D721Med (cell line): Measurements from ENCODE around the gene GABRG3.

Source experiments
- DNase-seq: peaks from one replicate; pipeline ENCODE4 v3.0.0; 2011; ENCODE audit warnings: low spot score; ENCODE audit not compliant: insufficient read length
- FAIRE-seq: peaks from 2 replicates; lab custom pipeline; 2011; peaks lifted over from hg19 to GRCh38; lab: Jason Lieb, UNC
- TF ChIP-seq, protein P1 (sequence below): IDR thresholded peaks from 2 replicates; pipeline ENCODE4 v1.5.1; 2012; ENCODE audit warnings: mild to moderate bottlenecking, control low read depth; ENCODE audit not compliant: insufficient read depth; ENCODE audit errors: missing control alignments

GABRG3 gene

GRCh38 chr15:27025481-27025966, 54.5 kb downstream of the GABRG3 start:
- FAIRE-seq (no peak), DNase-seq (no peak)
- TF ChIP-seq, protein P1, sequence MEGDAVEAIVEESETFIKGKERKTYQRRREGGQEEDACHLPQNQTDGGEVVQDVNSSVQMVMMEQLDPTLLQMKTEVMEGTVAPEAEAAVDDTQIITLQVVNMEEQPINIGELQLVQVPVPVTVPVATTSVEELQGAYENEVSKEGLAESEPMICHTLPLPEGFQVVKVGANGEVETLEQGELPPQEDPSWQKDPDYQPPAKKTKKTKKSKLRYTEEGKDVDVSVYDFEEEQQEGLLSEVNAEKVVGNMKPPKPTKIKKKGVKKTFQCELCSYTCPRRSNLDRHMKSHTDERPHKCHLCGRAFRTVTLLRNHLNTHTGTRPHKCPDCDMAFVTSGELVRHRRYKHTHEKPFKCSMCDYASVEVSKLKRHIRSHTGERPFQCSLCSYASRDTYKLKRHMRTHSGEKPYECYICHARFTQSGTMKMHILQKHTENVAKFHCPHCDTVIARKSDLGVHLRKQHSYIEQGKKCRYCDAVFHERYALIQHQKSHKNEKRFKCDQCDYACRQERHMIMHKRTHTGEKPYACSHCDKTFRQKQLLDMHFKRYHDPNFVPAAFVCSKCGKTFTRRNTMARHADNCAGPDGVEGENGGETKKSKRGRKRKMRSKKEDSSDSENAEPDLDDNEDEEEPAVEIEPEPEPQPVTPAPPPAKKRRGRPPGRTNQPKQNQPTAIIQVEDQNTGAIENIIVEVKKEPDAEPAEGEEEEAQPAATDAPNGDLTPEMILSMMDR, result no peak

DNA sequence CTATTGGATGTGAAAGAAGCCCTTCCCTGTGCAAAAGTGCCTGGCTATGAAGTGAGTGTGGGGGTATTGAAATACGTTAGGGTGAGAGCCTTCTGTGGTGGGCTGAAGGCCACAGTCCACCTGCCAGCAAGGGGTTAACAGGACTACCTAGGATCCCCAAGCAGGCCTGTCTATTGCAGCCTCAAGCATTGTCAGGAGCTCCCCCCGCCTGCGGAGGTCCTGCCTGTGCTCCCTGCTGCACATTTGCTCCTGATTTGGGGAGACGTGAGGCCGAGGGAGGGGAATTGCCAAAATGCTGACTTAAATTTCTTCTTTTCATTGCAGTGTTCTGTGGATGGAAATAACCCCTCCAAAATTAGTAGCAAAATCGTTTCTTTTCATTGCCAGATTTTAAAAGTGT, 56.2 kb downstream of the GABRG3 start:
- FAIRE-seq (no peak), DNase-seq (no peak)
- TF ChIP-seq, protein P1, result no peak

- DNase-seq (no peak), FAIRE-seq (no peak)
- TF ChIP-seq, protein P1, result no peak
These were observed 58.0 kb downstream of the GABRG3 start for GRCh38 chr15:27028858-27029477.

- TF ChIP-seq, protein P1, result no peak
- FAIRE-seq, result no peak
- no peak for DNase-seq
These were observed 65.2 kb downstream of the GABRG3 start for GRCh38 chr15:27036210-27036609.

DNA sequence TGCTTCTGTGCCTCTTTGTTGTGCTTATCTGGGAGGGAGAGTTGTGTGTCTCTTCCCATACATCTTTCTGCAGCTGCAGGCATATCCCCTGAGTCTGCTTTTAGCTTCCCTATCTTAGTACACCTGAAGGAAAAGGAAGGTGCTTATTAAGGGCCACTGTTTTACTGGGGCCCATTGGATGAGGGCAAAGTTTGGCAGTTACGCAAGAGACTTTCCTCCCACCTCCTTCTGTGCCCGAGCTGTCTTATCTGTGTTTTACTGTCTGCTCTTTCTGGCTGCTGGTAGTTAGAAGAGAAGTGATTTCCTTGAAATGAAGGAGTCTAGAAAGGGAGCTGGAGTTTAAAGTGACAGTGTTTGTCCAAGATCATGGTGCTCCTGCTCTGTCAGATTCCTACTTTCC, 66.5 kb downstream of the GABRG3 start:
- no peak for DNase-seq
- FAIRE-seq, result no peak

GRCh38 chr15:27039152-27039551, 68.2 kb downstream of the GABRG3 start:
- TF ChIP-seq, protein P1, result no peak

More for the DNA sequence above, 66.5 kb downstream of the GABRG3 start:
- TF ChIP-seq, protein P1, result no peak

GRCh38 chr15:27042230-27042629, 71.2 kb downstream of the GABRG3 start:
- FAIRE-seq (no peak), DNase-seq (no peak)
- TF ChIP-seq, protein P1, result no peak

More at GRCh38 chr15:27039152-27039551, 68.2 kb downstream of the GABRG3 start:
- DNase-seq (no peak), FAIRE-seq (no peak)
